Stimulated activated naive CD8-positive, alpha-beta T cell treated with anti-CD3 and anti-CD28 coated beads, Interleukin-15, amount 100 ng/mL, for 72 hours (primary cell): ENCODE data around the gene BACE2.
A peak's percentile ranks its signal among the peaks of the same experiment; 100 is the strongest.
"Not testable (repeated sequence)": the region's sequence is repeated elsewhere in the genome, so short reads cannot be mapped to it uniquely, and the experiment has no call there.

Experiments
- ATAC-seq: fragments of 150-1000 bp; cut with Tn5 transposase; 2 replicates; pipeline ENCODE4 v1.10.0; 2021; ENCODE audit warnings: mild to moderate bottlenecking, moderate library complexity
- DNase-seq, 2 donors: peaks; one replicate each; pipeline ENCODE4 v3.0.0; 2021 to 2022
- H3K27ac Mint-ChIP-seq, 2 donors: one replicate each; pipeline ENCODE4 v1.8.0; 2022; ENCODE audit warnings: mild to moderate bottlenecking in 2 of 2, mixed read lengths in 2 of 2, moderate library complexity in 2 of 2
- H3K27me3 Mint-ChIP-seq: one replicate; pipeline ENCODE4 v1.8.0; 2022; ENCODE audit warnings: mixed read lengths
- H3K4me1 Mint-ChIP-seq: one replicate; pipeline ENCODE4 v1.8.0; 2022; ENCODE audit warnings: mild to moderate bottlenecking, mixed read lengths
- H3K4me3 Mint-ChIP-seq, 2 donors: one replicate each; pipeline ENCODE4 v1.8.0; 2022; ENCODE audit warnings: mild to moderate bottlenecking in 2 of 2, mixed read lengths in 2 of 2, moderate library complexity in 1 of 2
- H3K9me3 Mint-ChIP-seq, 2 donors: one replicate each; pipeline ENCODE4 v1.8.0; 2022; ENCODE audit warnings: mixed read lengths in 2 of 2

BACE2 gene

GRCh38 chr21:41187537-41188025 is 19.6 kb downstream of the BACE2 start:
- Mint-ChIP-seq H3K27ac (peak overlapping the region in 1 of 2 donors; percentile 36), H3K4me1 (no peaks in the 10 kb centered on the region), H3K4me3 (no peak overlapping the region), H3K27me3 (peaks cover 6% of the 10 kb centered on the region), H3K9me3 (peaks cover 7 to 25% of the 10 kb centered on the region in 2 donors)
- DNase-seq (no peak), ATAC-seq (no peak)

GRCh38 chr21:41188486-41189149 is 20.7 kb downstream of the BACE2 start:
- H3K9me3 Mint-ChIP-seq, result peaks cover 7 to 25% of the 10 kb centered on the region in 2 donors
- no peak overlapping the region for H3K4me3 Mint-ChIP-seq
- H3K27ac Mint-ChIP-seq, result no peak overlapping the region
- H3K4me1 Mint-ChIP-seq, result no peaks in the 10 kb centered on the region
- peaks cover 6% of the 10 kb centered on the region for H3K27me3 Mint-ChIP-seq
- no peak for ATAC-seq
- DNase-seq, result no peak

- Mint-ChIP-seq H3K27ac (no peak overlapping the region), H3K4me1 (no peaks in the 10 kb centered on the region), H3K9me3 (peaks cover 7 to 25% of the 10 kb centered on the region in 2 donors), H3K4me3 (no peak overlapping the region), H3K27me3 (peaks cover 6% of the 10 kb centered on the region)
- ATAC-seq, result no peak
- no peak for DNase-seq
Measured at GRCh38 chr21:41189150-41189745, 21.3 kb downstream of the BACE2 start.

- not testable (repeated sequence) for H3K27me3 Mint-ChIP-seq, H3K4me3 Mint-ChIP-seq, ATAC-seq, H3K4me1 Mint-ChIP-seq, H3K27ac Mint-ChIP-seq, DNase-seq
- peaks cover 7 to 25% of the 10 kb centered on the region in 2 donors for H3K9me3 Mint-ChIP-seq
Measured at GRCh38 chr21:41192552-41192951, 24.6 kb downstream of the BACE2 start.

GRCh38 chr21:41195311-41195710 is 27.4 kb downstream of the BACE2 start:
- peaks cover 6% of the 10 kb centered on the region for H3K27me3 Mint-ChIP-seq
- no peaks in the 10 kb centered on the region for H3K4me1 Mint-ChIP-seq
- no peak for DNase-seq
- H3K9me3 Mint-ChIP-seq, result peaks cover 0 to 10% of the 10 kb centered on the region in 2 donors
- no peak overlapping the region for H3K27ac Mint-ChIP-seq
- no peak for ATAC-seq
- H3K4me3 Mint-ChIP-seq, result no peak overlapping the region

- H3K27me3 Mint-ChIP-seq, result peaks cover 3% of the 10 kb centered on the region
- H3K9me3 Mint-ChIP-seq, result peaks cover 0 to 2% of the 10 kb centered on the region in 2 donors
- ATAC-seq, result no peak
- H3K27ac Mint-ChIP-seq, result no peak overlapping the region
- no peaks in the 10 kb centered on the region for H3K4me1 Mint-ChIP-seq
- DNase-seq, result no peak
- H3K4me3 Mint-ChIP-seq, result no peak overlapping the region
Measured at GRCh38 chr21:41196993-41197392, 29.0 kb downstream of the BACE2 start.

- ATAC-seq, result no peak
- Mint-ChIP-seq H3K27ac (no peak overlapping the region), H3K9me3 (no peaks in the 10 kb centered on the region), H3K27me3 (peaks cover 6% of the 10 kb centered on the region), H3K4me1 (no peaks in the 10 kb centered on the region), H3K4me3 (no peak overlapping the region)
- no peak for DNase-seq
Measured at GRCh38 chr21:41197582-41197981, 29.6 kb downstream of the BACE2 start.

GRCh38 chr21:41198647-41199046 is 30.7 kb downstream of the BACE2 start:
- not testable (repeated sequence) for H3K27ac Mint-ChIP-seq, DNase-seq, H3K9me3 Mint-ChIP-seq, ATAC-seq, H3K4me3 Mint-ChIP-seq, H3K4me1 Mint-ChIP-seq
- H3K27me3 Mint-ChIP-seq, result peaks cover 16% of the 10 kb centered on the region

- ATAC-seq (no peak), DNase-seq (no peak)
- H3K27ac Mint-ChIP-seq, result no peak overlapping the region
- H3K4me1 Mint-ChIP-seq, result no peaks in the 10 kb centered on the region
- H3K9me3 Mint-ChIP-seq, result no peaks in the 10 kb centered on the region
- H3K27me3 Mint-ChIP-seq, result peaks cover 20% of the 10 kb centered on the region
- H3K4me3 Mint-ChIP-seq, result no peak overlapping the region
Measured at GRCh38 chr21:41199123-41199522, 31.2 kb downstream of the BACE2 start.

- no peak overlapping the region for H3K27ac Mint-ChIP-seq
- H3K9me3 Mint-ChIP-seq, result no peaks in the 10 kb centered on the region
- peaks cover 20% of the 10 kb centered on the region for H3K27me3 Mint-ChIP-seq
- no peaks in the 10 kb centered on the region for H3K4me1 Mint-ChIP-seq
- DNase-seq, result no peak
- H3K4me3 Mint-ChIP-seq, result no peak overlapping the region
- no peak for ATAC-seq
Measured at GRCh38 chr21:41199588-41199987, 31.6 kb downstream of the BACE2 start.

- Mint-ChIP-seq H3K27ac (no peak overlapping the region), H3K27me3 (peaks cover 20% of the 10 kb centered on the region), H3K9me3 (no peaks in the 10 kb centered on the region), H3K4me3 (no peak overlapping the region), H3K4me1 (no peaks in the 10 kb centered on the region)
- DNase-seq, result no peak
- ATAC-seq, result no peak
Measured at GRCh38 chr21:41201385-41201784, 33.4 kb downstream of the BACE2 start.

- H3K4me3 Mint-ChIP-seq, result no peak overlapping the region
- ATAC-seq, result no peak
- no peak overlapping the region for H3K27ac Mint-ChIP-seq
- peaks cover 20% of the 10 kb centered on the region for H3K27me3 Mint-ChIP-seq
- no peaks in the 10 kb centered on the region for H3K4me1 Mint-ChIP-seq
- H3K9me3 Mint-ChIP-seq, result no peaks in the 10 kb centered on the region
- no peak for DNase-seq
Measured at GRCh38 chr21:41204736-41205135, 36.8 kb downstream of the BACE2 start.

- ATAC-seq (peak; percentile 33), DNase-seq (no peak)
- Mint-ChIP-seq H3K4me3 (no peak overlapping the region), H3K27me3 (peaks cover 13% of the 10 kb centered on the region), H3K9me3 (no peaks in the 10 kb centered on the region), H3K4me1 (no peaks in the 10 kb centered on the region), H3K27ac (no peak overlapping the region)
Measured at GRCh38 chr21:41207401-41208375, 39.7 kb downstream of the BACE2 start.

GRCh38 chr21:41208376-41208763 is 40.4 kb downstream of the BACE2 start:
- DNase-seq (no peak), ATAC-seq (no peak)
- H3K27ac Mint-ChIP-seq, result no peak overlapping the region
- H3K4me1 Mint-ChIP-seq, result no peaks in the 10 kb centered on the region
- H3K27me3 Mint-ChIP-seq, result peaks cover 7% of the 10 kb centered on the region
- H3K4me3 Mint-ChIP-seq, result no peak overlapping the region
- H3K9me3 Mint-ChIP-seq, result no peaks in the 10 kb centered on the region

GRCh38 chr21:41209016-41209619 is 41.2 kb downstream of the BACE2 start:
- H3K4me1 Mint-ChIP-seq, result no peaks in the 10 kb centered on the region
- no peaks in the 10 kb centered on the region for H3K9me3 Mint-ChIP-seq
- H3K4me3 Mint-ChIP-seq, result no peak overlapping the region
- H3K27ac Mint-ChIP-seq, result no peak overlapping the region
- ATAC-seq, result no peak
- DNase-seq, result no peak
- peaks cover 4% of the 10 kb centered on the region for H3K27me3 Mint-ChIP-seq
